Osteoblast (primary cell): ENCODE data around the gene SSTR4. TPM values are rescaled to one million over a fixed set of nuclear protein-coding genes. Genes with fewer than 3 reads are reported as not detected.

Experiments
- DNase-seq: peaks from one replicate; pipeline ENCODE4 v3.0.0; 2011; ENCODE audit warnings: low spot score, mixed read lengths; ENCODE audit not compliant: insufficient read length; ENCODE audit errors: missing footprints
- H2AFZ ChIP-seq: 2 replicates; pipeline ENCODE4 v1.6.0; 2011; ENCODE audit warnings: mild to moderate bottlenecking, low read length
- H3K27ac ChIP-seq: 2 replicates; pipeline ENCODE4 v1.5.1; 2011; ENCODE audit warnings: mild to moderate bottlenecking, low read depth, low read length, moderate library complexity
- H3K27me3 ChIP-seq: 2 replicates; pipeline ENCODE4 v1.6.0; 2012; ENCODE audit warnings: mild to moderate bottlenecking, control low read depth, inconsistent platforms, low read length, moderate library complexity; ENCODE audit not compliant: insufficient read depth
- H3K36me3 ChIP-seq: 2 replicates; pipeline ENCODE4 v1.5.1; 2011; ENCODE audit warnings: mild to moderate bottlenecking, low read length, control low read depth, moderate library complexity; ENCODE audit not compliant: insufficient read depth
- H3K4me1 ChIP-seq: 2 replicates; pipeline ENCODE4 v1.5.1; 2011; ENCODE audit warnings: mild to moderate bottlenecking, low read length, control low read depth, moderate library complexity; ENCODE audit not compliant: insufficient read depth
- H3K4me2 ChIP-seq: 2 replicates; pipeline ENCODE4 v1.6.0; 2011; ENCODE audit warnings: mild to moderate bottlenecking, low read length; ENCODE audit not compliant: insufficient read depth
- H3K4me3 ChIP-seq: fragments of 200-600 bp; sonication (generic); 3 replicates; pipeline ENCODE4 v1.5.1; 2012; ENCODE audit warnings: mild to moderate bottlenecking, low read length, inconsistent platforms; ENCODE audit not compliant: insufficient read depth
- H3K79me2 ChIP-seq: 2 replicates; pipeline ENCODE4 v1.6.0; 2012; ENCODE audit warnings: mild to moderate bottlenecking, low read length, control low read depth, inconsistent platforms; ENCODE audit not compliant: insufficient read depth
- H3K9me3 ChIP-seq: 2 replicates; pipeline ENCODE4 v1.5.1; 2011; ENCODE audit warnings: low read depth, low read length, control low read depth
- H4K20me1 ChIP-seq: 2 replicates; pipeline ENCODE4 v1.6.0; 2012; ENCODE audit warnings: mild to moderate bottlenecking, low read length, control low read depth; ENCODE audit not compliant: insufficient read depth
- total RNA-seq: library from RNA; depleted of rRNA; stranded (reverse); fragments of >200 nt; gene quantifications from 2 replicates; pipeline ENCODE4 v1.2.3, GENCODE V29; 2012
- TF ChIP-seq, protein P1 (sequence below): IDR thresholded peaks from 2 replicates; pipeline ENCODE4 v1.5.1; 2011; ENCODE audit warnings: mild to moderate bottlenecking, low read depth, low read length, moderate library complexity; ENCODE audit errors: extremely low read depth

SSTR4 gene
- total RNA-seq, 1 donor: not detected

DNA sequence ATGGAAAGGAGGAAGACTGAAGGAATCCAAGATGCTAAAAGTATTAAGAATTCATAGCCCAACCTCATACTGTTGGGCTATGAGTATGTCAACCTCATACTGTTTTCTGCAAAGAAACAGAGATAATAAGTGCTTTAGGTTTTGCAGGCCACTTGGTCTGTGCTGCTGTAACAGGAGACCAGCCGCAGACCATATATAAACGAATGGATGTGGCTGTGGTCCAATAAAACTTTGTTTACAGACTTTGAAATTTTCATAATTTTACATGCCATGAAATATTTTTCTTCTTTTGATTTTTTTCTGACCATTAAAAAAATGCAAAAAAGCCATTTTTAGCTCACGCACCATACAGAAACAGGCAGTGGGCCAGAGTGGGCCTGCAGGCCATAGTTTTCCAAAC is 28.1 kb downstream of the SSTR4 start:
- peaks cover 16% of the 10 kb centered on the region for H3K4me1 ChIP-seq
- H3K27ac ChIP-seq: no peak overlapping the region
- no peaks in the 10 kb centered on the region for H3K27me3 ChIP-seq
- no peak overlapping the region for H2AFZ ChIP-seq
- no peak overlapping the region for H3K4me3 ChIP-seq
- H3K4me2 ChIP-seq: no peak overlapping the region
- H3K36me3 ChIP-seq: no peaks in the 10 kb centered on the region
- H3K79me2 ChIP-seq: no peaks in the 10 kb centered on the region
- DNase-seq: no peak
- H4K20me1 ChIP-seq: no peaks in the 10 kb centered on the region
- H3K9me3 ChIP-seq: no peaks in the 10 kb centered on the region
- TF ChIP-seq, protein P1, sequence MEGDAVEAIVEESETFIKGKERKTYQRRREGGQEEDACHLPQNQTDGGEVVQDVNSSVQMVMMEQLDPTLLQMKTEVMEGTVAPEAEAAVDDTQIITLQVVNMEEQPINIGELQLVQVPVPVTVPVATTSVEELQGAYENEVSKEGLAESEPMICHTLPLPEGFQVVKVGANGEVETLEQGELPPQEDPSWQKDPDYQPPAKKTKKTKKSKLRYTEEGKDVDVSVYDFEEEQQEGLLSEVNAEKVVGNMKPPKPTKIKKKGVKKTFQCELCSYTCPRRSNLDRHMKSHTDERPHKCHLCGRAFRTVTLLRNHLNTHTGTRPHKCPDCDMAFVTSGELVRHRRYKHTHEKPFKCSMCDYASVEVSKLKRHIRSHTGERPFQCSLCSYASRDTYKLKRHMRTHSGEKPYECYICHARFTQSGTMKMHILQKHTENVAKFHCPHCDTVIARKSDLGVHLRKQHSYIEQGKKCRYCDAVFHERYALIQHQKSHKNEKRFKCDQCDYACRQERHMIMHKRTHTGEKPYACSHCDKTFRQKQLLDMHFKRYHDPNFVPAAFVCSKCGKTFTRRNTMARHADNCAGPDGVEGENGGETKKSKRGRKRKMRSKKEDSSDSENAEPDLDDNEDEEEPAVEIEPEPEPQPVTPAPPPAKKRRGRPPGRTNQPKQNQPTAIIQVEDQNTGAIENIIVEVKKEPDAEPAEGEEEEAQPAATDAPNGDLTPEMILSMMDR: no peak

GRCh38 chr20:23063581-23063980 is 28.5 kb downstream of the SSTR4 start:
- H4K20me1 ChIP-seq: no peaks in the 10 kb centered on the region
- H3K27me3 ChIP-seq: no peaks in the 10 kb centered on the region
- no peaks in the 10 kb centered on the region for H3K79me2 ChIP-seq
- TF ChIP-seq, protein P1: no peak
- no peak overlapping the region for H3K4me3 ChIP-seq
- no peak overlapping the region for H2AFZ ChIP-seq
- no peak overlapping the region for H3K4me2 ChIP-seq
- H3K36me3 ChIP-seq: no peaks in the 10 kb centered on the region
- peaks cover 16% of the 10 kb centered on the region for H3K4me1 ChIP-seq
- H3K27ac ChIP-seq: no peak overlapping the region
- DNase-seq: no peak
- no peaks in the 10 kb centered on the region for H3K9me3 ChIP-seq

DNA sequence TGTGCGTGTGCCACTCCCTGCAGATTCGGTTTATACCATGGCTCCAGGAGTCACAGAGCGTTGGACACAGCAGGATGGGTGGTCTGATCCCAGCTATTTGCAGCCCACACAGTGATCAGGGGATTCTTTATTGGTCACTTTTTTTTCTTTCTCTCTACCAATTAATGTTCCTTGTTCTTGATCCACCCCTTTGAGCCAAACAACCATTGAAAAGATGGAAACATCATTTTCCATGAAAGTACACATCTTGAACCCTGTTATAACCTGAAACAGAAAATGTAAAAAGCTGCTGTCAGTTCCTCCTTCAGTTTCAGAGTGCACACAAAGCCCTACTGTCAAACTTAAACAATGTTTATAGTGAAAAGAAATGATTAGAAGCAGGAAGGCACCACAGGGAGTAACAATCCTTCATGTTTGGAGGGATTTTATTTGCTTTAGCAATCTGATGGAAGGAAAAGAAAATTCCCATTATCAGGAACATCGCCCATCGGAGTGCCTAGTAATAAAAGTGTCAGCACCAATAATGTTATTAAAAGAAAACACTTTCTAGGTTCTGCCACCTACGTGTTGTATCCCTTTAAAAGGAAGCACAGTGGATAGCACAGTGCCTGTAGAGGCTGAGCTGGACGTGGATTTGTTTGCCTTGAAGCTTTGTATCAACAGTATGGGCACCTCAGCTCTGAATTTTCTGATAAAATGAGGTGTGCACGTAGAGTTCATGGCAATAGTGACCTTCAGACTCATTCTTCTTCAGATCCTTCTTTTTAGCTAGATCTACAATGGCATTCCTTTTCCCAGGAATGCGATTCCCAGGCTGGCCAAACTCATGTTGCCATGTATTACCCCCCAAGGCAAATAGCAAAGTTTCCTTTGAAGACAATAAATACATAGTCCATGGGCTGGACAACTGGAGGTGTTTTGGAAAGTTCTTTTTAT is 30.4 kb downstream of the SSTR4 start:
- Histone ChIP-seq H3K27me3 (no peaks in the 10 kb centered on the region), H3K9me3 (no peaks in the 10 kb centered on the region), H3K36me3 (no peaks in the 10 kb centered on the region), H4K20me1 (no peaks in the 10 kb centered on the region), H3K79me2 (no peaks in the 10 kb centered on the region), H3K4me2 (no peak overlapping the region), H3K27ac (no peak overlapping the region), H3K4me1 (peaks cover 16% of the 10 kb centered on the region), H2AFZ (no peak overlapping the region), H3K4me3 (no peak overlapping the region)
- DNase-seq: no peak
- TF ChIP-seq, protein P1: no peak

GRCh38 chr20:23066772-23067171 is 31.7 kb downstream of the SSTR4 start:
- Histone ChIP-seq H3K27ac (no peak overlapping the region), H3K4me3 (no peak overlapping the region), H3K9me3 (no peaks in the 10 kb centered on the region), H3K36me3 (no peaks in the 10 kb centered on the region), H4K20me1 (no peaks in the 10 kb centered on the region), H3K79me2 (no peaks in the 10 kb centered on the region), H3K4me1 (peaks cover 8% of the 10 kb centered on the region), H3K27me3 (no peaks in the 10 kb centered on the region), H2AFZ (no peak overlapping the region), H3K4me2 (no peak overlapping the region)
- DNase-seq: no peak
- TF ChIP-seq, protein P1: no peak
